UCSD-AML1 (cell line): ENCODE results near the gene MTHFR.

Experiments
- DNase-seq: peaks from one replicate; lab custom pipeline; 2025; ENCODE audit not compliant: unreplicated experiment; lab: John Stamatoyannopoulos, UW

MTHFR gene

GRCh38 chr1:11799099-11799498, 6.7 kb downstream of the MTHFR start:
- no peak for DNase-seq

GRCh38 chr1:11797525-11798216, 8.1 kb downstream of the MTHFR start:
- DNase-seq = peak; percentile 24

DNA sequence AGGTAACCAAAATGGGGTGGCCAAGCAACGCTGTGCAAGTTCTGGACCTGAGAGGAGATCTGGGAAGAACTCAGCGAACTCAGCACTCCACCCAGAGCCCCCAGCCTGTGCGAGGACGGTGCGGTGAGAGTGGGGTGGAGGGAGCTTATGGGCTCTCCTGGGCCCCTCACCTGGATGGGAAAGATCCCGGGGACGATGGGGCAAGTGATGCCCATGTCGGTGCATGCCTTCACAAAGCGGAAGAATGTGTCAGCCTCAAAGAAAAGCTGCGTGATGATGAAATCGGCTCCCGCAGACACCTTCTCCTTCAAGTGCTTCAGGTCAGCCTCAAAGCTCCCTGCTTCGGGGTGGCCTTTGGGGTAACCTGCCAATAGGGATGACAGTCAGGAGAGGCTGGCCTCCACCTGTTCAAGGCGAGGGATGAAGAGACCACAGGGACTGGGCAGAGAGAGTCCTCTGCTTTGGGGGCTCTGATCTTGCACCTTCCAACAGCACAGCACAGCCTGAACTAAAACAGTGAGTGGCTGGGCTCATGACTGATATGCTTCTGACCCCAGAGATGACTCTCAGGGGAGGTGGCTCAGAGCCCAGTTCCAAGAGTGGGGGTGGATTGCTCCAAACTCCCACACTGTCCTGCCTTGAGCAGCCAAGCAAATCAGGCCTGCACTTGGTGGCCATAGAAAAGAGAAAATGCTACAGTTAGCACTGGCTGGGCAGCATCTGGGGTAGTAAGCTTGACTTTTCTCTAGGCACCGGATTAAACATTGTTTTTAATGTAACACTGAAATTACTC, 9.5 kb downstream of the MTHFR start:
- no peak for DNase-seq

DNA sequence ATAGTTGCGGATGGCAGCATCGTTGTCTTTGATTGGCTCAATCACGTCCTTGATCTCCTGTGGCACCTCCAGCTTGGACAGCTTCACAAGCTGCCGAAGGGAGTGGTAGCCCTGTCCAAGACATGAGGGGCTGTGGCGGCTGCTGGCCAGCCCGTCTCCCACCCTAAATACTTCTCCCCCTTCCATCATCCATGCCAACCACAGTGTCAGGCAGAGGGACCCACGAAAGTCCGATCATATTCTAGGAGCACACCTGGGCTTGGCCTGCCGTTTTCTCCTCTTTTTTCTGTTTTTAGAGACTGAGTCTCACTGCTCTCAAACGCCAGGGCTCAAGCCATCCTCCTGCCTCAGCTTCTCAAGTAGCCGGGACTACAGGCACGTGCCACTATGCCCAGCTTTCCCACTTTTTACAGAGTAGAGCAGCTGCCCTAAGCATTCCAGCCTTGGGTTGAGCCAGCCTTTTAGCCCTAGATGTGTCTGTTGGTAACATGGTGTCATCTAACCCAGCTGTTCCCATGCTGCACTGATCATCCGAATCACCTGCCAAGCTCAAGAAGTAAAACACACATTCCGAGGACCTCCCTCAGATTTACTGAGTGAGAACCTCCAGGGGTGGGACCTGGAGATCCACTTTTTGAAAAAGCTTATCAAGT, 10.4 kb downstream of the MTHFR start:
- no peak for DNase-seq

- DNase-seq = no peak
Measured at GRCh38 chr1:11794446-11795237, 11.1 kb downstream of the MTHFR start.

DNA sequence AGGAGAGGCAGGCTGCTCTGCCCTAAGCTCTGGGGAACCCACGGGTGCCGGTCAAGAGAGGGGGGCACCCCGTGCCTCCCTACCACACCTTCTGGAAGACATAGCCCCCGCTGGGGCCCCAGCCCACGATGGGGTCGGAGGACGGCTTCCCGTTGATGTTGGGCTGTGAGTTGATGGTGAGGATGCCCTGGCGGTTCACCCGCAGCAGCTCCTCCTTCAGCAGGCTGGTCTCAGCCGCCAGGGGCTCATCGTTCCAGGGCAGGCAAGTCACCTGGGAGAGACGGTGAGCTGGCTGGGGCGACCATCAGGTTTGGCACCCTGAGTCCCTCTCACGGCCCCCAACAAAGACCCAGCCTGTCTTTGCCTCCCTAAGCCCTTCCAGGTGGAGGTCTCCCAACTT, 11.9 kb downstream of the MTHFR start:
- DNase-seq = no peak

- DNase-seq = no peak
Measured at GRCh38 chr1:11792106-11792505, 13.7 kb downstream of the MTHFR start.

DNA sequence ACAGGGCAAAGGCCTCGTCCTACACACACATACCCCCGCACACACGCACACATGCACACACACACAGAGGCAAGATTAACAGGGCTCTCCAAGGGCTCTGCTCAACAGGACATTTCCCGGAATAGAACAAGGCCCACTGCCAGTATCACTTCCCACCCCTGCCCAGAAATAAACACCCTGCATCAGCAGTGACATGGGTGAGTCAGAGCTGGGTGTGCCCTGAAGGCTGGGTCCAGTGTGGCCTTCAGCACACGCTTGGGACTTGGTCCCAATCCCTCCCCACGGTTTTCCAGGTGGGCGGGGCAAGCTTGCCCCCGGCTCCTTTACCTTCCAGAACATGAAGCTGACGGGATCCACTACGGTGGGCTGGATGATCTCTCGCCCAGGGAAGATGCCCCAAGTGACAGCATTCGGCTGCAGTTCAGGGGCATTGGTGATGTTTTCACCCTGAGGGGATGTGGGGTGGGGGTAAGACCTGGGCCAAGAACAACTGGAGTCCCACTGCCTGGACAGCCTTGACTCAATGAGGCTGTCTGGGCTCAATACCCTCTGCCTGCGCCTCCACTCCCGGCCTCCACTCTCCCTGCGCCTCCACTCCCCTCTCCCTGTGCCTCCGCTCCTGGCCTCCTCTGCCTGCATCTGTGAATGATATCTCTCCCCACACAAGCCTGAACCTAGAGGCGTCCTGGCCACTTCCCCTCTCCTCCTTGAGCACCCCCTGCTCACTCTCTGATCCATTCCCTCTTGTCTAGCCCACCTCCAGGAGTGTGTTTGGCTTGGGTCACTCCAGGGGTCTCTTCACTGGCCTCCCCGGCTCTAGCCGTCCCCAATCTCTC, 14.7 kb downstream of the MTHFR start:
- no peak for DNase-seq

DNA sequence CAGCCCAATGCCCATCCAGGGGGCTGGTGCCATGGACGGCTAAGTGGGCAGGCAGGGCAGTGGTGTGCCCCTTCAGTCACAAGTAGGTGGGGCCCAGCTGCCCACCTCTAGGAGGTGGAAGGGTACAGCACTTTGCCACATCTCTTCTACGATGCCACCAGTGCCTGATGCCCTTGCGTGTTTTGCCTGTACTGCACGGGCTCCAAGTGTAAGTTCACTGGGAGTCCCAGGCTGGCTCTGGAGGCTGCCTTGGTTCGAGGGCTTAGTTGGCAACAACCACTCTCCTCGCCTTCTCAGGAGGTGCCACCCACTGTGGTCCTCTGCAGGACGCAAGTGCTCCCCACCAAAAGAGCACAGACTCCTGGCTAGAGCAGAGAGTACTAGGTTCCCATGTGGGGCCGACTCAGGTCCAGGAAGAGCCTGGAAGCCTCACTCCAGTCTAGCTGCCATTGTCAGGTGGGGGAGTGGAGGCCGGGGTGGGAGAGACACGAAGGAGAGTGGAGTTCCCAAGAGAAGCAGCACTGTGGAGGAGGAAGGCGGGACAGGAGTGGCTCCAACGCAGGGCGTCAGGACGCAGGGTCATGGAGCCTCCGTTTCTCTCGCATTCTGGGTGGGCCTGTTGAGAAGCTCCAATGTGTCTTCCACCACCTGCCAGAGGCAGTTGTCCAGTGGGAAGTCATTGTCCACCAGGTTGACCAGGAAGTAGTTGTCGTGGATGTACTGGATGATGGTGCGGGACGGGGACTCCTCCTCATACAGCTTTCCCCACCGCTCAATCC, 15.5 kb downstream of the MTHFR start:
- no peak for DNase-seq

DNA sequence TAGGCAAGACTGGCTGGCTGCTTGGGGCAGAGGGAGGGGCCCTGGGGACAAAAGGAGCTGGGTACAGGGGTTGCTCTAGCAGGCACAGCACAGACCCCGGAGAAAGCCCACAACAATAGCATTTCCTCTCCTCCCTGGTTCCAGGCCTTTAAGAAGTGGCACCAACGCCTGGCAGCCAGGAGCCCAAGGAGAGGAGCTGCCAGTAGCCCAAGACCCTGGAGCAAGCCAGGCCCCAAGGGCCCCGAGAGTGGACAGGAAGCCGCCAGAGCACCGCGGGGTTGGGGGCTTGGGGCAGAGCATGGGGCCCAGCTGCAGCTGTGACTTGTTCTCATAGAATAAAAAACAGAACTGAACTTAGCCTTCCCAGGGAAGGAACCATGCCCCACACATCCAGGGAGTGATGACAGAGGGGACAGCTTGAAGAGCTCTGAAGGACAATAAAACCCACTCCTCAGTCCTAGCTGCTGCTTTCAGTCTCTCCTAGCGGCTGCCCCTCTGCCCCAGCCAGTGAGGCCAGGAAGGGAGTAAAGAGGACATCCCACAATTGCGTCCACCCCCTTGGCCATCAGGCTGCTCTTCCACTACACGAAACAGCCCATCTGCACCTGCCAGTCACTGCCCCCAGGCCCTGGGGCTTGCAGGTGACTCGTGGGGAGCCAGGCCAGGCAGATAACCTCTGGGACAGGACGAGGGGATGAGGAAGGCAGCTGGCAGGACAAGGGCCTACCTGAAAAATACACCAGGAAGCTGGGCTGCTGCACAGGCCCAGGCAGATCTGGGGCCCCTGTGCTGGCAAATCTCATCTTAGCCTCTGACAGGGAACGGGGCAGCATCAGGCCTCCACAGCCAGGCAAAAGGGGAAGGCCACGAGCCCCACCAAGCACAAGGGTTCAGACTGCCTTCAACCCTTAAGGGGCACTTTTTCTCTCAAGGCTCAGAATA, 16.4 kb downstream of the MTHFR start:
- DNase-seq = no peak

GRCh38 chr1:11788549-11789053, 17.2 kb downstream of the MTHFR start:
- no peak for DNase-seq

DNA sequence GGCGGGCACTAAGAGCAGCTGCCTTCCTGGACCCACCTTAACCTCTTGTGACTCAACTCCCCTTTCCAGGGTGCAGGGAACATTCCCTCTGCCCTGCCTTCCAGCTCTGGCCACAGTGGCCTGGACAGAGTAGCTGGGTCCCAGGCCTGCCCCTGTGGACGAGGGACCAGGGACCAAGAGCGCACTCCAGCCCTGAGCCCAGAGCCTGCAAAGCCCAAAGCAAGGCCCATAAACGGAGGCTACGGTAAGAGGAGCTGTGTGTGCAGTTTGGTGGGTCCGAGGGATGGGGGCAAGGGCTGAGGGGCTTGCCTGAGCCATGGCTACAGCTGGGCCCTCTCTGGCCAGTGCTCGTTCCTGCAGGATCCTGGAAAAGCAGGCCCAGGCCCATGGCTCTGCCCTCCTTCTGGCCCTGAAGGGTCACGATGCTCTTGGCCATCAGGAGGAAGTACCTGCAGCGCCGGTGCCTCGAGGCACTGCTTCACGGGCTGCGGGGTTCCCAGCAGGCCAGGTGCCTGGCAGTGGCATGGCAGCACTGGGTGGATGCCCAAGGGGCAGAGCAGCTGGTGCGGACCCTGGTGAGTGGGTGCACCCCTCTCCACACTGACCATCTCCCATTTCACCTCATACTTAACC, 17.8 kb downstream of the MTHFR start:
- no peak for DNase-seq

DNA sequence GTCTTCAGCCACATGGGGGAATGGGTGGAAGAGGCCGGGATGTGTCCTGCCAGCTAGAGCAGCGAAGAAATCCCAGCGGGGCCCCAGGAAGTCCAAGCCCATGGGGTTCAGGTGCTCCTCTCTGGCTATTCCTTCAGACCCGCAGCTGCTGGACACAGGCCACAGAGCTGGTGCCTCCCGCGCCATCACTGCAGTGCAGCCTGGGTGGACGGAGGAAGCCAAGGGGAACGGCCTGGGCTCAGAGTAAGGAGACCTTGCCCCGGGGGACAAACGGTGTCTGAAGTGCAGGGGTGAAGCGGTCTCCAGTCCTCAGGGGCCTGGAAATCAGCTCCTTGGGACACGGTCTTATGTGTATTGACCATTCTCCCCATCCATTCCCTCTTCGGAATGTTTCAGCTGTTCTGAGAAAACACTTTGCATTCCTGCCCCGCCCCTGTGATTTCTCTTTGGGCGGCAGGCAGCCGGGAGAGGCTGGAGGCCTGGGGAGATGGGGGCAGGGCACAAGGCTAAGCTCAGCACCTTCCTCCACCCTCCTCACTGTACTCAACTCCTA, 18.4 kb downstream of the MTHFR start:
- DNase-seq = no peak

DNA sequence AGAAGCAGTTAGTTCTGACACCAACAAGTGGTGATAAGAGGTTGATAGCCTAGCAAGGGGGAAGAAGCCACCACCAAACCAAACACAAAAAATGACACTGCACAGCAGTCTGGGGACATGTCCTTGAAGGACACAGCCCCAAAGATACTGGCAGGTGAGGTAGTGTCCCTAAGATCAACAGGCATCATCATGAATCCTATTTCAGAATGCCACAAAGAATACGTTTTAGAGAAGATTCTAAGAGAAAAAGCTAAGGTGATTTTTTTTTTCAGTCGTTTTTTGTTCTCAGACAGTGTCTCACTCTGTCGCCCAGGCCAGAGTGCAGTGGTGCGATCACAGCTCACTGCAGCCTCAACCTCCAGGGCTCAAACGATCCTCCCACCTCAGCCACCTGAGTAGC, 19.6 kb downstream of the MTHFR start:
- DNase-seq = no peak

DNA sequence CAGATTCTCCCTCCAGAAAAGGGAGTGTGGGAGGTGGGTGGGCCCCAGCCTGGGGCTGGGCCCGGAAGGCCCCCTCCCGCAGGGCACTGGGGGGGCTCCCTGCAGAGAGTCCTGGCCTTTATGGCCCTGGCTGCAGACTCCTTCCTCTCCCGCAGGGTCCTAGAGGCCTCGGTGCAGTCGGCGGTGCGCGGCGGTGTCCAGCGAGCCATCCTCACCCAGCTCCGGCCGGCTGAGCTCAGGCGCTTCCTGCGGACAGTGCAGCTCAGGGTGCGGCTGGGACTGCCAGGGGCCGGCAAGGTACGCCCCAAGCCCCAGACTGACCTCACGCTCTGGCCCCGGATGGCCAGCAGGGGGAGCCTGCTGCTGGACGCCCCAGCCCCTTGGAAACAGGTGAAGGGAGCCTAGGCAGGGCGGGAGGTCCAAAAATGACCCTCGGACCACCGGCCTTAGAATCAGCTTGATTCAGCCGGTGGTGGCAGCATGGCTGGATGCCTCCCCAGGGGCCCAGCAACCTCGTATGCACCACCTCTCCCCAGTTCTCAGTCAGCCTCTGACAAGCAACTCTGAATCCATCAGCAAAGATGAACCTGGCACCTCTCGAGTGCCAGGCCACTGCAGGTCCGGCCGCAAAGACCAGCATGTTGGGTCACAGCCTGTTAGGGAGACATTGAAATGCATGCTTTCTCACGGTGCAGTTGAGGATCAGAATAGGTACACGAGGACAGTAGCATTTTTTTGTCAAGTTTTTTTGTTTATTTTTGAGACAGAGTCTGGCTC, 20.6 kb downstream of the MTHFR start:
- peak; percentile 33 for DNase-seq

DNA sequence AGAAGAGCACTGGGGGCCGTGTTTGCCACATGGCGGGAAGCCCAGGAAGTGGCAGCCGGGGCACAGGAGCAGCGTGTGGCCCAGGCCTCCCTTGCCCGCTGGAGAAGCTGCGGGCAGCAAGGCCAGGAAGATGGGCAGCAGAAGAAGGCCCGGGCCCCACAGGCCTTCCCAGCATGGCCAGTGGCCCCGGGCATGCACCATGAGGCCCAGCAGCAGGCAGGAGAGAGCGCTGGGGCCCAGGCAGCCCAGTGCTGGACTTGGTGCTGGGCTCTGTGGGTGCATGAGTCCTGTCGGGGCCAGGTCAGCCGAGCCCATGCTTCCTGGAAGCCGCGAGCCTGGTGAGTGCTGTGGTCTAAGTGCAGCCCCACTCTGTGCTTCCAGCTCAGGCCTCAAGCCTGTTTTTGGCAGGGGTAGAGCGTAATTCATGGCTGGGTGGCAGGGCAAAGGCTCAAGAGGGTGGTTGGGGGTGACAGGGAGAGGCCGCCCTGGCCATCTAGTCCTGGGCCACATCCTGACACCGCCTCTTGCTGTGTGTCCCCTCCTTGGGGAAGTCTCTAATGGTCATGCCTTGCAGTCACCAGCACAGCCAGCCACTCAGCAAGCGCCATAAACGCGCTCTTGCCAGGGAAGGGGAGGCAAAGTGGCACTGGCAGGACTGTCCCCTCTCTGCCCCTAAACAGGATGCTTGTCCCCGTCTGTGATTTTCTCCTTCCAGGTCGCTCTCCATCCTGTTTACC, 21.3 kb downstream of the MTHFR start:
- DNase-seq = no peak
